ENCODE data around the gene FAM219B.

GRCh38 chr15:74908635-74909034, 2.0 kb upstream of the FAM219B start:
- TF ChIP-seq, protein P1, sequence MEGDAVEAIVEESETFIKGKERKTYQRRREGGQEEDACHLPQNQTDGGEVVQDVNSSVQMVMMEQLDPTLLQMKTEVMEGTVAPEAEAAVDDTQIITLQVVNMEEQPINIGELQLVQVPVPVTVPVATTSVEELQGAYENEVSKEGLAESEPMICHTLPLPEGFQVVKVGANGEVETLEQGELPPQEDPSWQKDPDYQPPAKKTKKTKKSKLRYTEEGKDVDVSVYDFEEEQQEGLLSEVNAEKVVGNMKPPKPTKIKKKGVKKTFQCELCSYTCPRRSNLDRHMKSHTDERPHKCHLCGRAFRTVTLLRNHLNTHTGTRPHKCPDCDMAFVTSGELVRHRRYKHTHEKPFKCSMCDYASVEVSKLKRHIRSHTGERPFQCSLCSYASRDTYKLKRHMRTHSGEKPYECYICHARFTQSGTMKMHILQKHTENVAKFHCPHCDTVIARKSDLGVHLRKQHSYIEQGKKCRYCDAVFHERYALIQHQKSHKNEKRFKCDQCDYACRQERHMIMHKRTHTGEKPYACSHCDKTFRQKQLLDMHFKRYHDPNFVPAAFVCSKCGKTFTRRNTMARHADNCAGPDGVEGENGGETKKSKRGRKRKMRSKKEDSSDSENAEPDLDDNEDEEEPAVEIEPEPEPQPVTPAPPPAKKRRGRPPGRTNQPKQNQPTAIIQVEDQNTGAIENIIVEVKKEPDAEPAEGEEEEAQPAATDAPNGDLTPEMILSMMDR (IDR thresholded peaks at IDR 0.05), result no peak
- TF ChIP-seq POLR2AphosphoS5 (IDR thresholded peaks at IDR 0.05), result no peak

All from stomach (tissue), 4 donors.